Daoy (cell line): ENCODE data around the gene CCL23. TPM values are rescaled to one million over a fixed set of nuclear protein-coding genes. Genes with fewer than 3 reads are reported as not detected.
"Not testable (repeated sequence)": the region's sequence is repeated elsewhere in the genome, so short reads cannot be mapped to it uniquely, and the experiment has no call there.

Experiments used
- DNase-seq: peaks from one replicate; pipeline ENCODE4 v3.0.0-alpha.2; 2015; ENCODE audit warnings: low read depth
- total RNA-seq: library from RNA; depleted of rRNA; stranded (reverse); fragments of >200 nt; shearing (Covaris generic); gene quantifications from 2 replicates; pipeline ENCODE4 v1.2.3, GENCODE V29; 2014; rRNA removed

Gene CCL23, protein sequence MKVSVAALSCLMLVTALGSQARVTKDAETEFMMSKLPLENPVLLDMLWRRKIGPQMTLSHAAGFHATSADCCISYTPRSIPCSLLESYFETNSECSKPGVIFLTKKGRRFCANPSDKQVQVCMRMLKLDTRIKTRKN
- total RNA-seq: not detected in 2 replicates

DNA sequence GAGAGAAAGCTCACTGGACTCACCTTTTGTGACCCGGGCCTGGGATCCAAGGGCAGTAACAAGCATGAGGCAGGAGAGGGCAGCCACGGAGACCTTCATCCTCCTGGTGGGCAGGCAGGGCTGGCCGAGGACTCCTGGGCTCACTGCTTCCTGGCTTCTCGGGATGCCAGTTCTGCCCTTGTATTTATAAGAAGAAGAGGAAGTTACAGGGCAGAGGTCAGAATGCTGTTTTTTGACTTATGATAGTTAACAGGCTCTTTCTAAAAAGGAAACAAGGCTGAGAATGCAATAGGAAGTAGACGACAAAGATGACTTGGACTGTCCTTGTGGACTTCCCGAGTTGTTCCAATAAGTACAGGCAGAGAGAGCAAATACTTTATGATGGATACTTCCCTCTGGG is at the start of gene CCL23:
Gene CCL23 (minus strand): TSS at position 174 of the 400 bp plus-strand sequence. CDS start 75 bp downstream, at position 99.
- no peak for DNase-seq

GRCh38 chr17:36066365-36066985 is 48.7 kb upstream of the CCL23 start:
- DNase-seq: no peak

DNA sequence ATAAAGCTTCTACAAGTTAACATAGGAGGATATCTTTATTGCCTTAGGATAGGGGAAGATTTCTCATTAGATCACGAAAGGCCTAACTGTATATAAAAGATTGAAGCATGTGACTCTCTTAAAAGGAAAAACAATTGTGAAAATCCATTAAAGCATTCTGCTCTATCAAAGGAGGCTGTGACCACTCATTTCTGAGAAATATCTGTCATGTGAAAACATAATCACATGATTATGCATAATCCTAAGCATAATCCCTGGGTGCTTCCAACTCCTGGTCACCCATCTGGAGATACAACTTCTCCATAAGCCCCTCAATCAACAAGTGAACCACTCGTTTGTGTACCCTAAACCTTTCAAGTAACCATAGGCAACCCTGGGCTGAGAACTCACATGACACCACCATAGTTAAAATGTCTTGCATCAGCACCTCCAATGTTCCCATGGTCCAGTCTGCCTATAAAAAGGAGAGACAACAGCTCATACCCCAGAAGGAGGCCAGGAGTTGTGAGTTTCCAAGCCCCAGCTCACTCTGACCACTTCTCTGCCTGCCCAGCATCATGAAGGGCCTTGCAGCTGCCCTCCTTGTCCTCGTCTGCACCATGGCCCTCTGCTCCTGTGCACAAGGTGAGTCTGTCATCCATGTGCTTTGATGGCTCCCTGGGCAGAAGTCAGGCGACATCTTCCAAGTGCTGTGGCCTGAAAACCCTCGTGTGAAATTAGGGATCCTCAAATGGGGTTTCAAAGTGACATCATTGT is 46.2 kb upstream of the CCL23 start, which contains the start of gene CCL18:
Gene CCL18 (plus strand): TSS at position 487 of the 756 bp plus-strand sequence. CDS start 71 bp downstream, at position 558.
- no peak for DNase-seq

GRCh38 chr17:36060816-36061215 is 43.0 kb upstream of the CCL23 start:
- DNase-seq: no peak

DNA sequence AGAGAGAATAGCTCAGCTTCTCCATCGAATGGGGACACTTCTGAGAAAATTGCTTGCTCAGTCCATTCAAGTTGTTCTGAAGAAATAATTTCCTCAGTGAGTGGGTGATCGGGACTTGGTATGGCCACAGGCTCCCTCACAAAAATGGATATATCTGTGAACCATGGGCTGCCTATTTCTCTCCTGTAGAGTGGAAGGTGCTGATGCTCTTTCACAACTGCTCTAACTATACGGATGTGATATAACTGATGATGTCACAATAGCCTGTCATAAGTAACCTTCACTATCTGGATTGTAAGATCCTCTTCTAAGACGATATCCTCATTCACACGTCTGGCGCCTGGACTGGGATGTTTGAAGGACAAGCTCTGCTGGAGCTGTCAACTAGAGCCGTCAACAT is 41.6 kb upstream of the CCL23 start:
- DNase-seq: no peak

GRCh38 chr17:36057911-36058310 is 40.1 kb upstream of the CCL23 start:
- no peak for DNase-seq

DNA sequence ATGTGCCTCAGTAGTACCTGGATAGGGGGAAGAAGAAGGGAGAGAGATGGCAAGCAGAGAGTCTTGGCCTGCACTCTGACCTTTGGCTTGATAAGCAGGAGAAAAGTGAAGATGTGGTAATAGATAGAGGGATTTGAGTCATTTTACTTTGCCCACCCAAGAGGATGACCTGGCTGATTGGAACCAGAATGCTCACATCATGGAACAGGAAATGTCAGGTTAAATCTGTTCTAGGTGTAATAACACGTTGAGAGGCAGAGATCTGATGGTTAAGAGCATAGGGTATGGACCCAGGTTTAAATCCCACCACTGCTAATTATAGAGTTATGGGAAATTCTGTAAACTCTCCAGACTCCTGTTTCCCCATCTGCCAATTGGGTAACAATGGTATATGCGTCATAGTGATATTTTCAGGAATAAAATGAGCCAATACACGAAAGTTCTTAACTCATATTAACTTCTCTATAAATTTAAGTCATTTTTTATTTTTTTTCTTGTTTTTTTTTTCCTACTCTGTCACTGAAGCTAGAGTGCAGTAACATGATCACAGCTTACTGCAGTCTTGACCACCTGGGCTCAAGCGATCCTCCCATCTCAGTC is 38.2 kb upstream of the CCL23 start:
- no peak for DNase-seq

- DNase-seq: no peak
Measured at GRCh38 chr17:36055171-36055570, 37.4 kb upstream of the CCL23 start.

GRCh38 chr17:36049643-36050042 is 31.9 kb upstream of the CCL23 start:
- DNase-seq: no peak

DNA sequence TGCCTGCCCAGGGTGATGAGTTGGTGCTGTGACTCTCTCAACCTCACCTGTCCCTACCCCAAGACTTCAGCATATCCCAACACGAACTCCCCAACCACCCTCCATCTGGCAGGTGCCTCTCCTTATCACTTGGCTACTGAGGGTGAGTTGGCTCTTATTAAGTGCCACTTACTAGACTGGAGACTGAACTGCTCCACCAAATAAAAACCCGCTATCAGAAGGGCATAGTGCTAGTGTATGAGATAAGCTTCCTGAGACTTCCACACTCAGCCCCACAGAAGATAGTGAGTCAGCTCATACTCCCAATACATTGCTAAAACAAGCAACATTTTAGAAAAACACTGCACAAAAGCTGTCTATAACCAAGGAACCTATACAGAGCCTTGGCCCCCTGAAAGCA is 30.3 kb upstream of the CCL23 start:
- DNase-seq: no peak

- DNase-seq: no peak
Measured at GRCh38 chr17:36036235-36036634, 18.5 kb upstream of the CCL23 start.

DNA sequence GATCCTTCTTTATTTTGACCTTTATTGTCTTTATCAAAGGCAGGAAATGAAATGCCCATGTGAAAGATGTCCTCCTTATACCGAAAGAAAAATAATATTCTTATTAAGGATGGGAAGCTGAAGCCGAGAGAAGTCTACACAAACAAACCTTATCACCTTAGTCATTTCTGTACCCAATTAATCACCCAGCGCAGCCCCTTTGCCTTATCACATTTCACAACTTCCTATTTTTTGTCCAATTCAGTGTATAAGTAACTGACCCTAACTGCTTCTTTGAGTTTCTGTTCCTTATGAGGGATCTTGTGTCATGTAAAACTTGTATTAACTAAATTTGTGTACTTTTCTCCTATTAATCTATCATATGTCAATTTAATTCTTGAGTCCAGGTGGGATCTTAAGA is 16.4 kb upstream of the CCL23 start:
- no peak for DNase-seq

GRCh38 chr17:36030956-36031355 is 13.2 kb upstream of the CCL23 start:
- no peak for DNase-seq

GRCh38 chr17:36027761-36028160 is 10.0 kb upstream of the CCL23 start:
- no peak for DNase-seq

DNA sequence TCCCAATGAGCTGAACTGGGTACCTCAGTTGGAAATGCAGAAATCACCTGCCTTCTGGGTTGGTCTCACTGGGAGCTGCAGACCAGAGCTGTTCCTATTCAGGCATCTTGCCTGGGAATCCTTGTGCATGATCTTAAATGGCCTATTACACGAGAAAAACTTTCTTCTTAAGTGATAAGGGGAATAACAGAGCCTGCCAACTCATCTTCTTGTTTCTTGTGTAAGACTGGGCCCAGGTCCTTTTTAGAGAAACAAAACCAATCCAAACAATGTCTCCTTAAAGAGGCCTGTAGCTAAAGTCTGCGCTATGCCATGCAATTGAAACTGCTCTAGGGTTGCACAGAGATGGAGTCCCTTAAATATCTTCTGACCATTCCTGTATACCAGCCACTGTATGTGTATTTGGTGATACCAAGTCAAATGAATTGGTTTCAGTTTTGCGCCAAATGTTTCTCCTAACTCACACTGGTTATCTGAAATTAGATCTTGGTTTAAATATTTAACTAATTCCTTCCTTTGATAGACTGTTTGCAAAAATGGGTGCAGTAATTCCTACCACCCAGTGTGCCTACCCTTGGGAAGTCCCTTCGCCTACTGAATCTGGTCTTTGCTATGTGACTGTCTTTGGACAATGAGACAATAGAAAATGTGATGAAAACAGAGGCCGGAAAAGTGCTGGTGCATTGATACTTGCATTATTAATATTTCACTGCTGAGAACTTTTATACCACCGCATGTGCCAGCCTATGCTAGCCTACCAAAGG is 6.5 kb upstream of the CCL23 start:
- DNase-seq: no peak

DNA sequence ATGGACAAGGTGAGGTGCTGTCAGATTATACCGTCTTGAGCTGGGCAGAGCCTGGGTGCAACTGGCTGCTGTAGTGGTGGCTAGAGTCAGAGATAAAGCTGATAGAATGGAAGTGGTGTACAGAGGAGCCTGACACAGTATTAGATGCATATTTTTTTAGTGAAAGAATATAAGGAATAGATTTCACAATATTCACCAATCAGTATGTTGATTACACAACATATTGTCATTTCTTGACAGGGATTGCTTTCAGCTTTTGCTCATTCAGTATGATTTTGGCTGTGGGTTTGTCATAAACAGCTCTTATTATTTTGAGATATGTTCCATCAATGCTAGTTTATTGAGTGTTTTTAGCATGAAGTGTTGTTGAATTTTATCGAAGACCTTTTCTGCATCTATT is 1.7 kb upstream of the CCL23 start:
- no peak for DNase-seq

DNA sequence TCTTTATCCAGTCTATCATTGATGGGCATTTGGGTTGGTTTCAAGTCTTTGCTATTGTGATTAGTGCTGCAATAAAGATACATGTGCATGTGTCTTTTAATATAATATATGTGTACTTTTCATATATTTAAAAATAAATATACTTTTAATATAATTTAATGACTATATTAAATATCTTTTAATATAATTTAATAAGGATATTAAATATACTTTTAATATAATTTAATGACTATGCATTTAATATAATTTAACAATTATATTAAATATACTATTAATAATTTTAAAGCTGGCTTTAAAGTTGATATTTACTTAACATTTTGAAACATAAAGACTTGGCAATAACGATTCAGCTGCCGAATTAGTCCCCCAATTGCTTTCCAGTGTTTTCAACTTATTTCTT is 1.2 kb downstream of the CCL23 start:
- DNase-seq: no peak

DNA sequence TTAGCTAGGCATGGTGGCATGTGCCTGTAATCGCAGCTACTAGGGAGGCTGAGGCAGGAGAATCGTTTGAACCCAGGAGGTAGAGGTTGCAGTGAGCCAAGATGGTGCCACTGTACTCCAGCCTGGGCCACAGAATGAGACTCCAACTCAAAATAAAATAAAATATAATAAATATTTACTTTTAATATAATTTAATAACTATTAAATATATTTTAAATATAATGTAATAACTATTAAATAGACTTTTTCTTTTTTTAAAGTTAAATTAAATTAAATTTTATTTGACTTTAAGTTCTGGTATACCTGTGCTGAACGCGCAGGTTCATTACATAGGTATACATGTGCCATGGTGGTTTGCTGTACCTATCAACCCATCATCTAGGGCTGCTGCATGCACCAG is 1.9 kb downstream of the CCL23 start:
- not testable (repeated sequence) for DNase-seq

GRCh38 chr17:36014946-36015345 is 2.8 kb downstream of the CCL23 start:
- no peak for DNase-seq

GRCh38 chr17:36011201-36011600 is 6.6 kb downstream of the CCL23 start:
- no peak for DNase-seq

DNA sequence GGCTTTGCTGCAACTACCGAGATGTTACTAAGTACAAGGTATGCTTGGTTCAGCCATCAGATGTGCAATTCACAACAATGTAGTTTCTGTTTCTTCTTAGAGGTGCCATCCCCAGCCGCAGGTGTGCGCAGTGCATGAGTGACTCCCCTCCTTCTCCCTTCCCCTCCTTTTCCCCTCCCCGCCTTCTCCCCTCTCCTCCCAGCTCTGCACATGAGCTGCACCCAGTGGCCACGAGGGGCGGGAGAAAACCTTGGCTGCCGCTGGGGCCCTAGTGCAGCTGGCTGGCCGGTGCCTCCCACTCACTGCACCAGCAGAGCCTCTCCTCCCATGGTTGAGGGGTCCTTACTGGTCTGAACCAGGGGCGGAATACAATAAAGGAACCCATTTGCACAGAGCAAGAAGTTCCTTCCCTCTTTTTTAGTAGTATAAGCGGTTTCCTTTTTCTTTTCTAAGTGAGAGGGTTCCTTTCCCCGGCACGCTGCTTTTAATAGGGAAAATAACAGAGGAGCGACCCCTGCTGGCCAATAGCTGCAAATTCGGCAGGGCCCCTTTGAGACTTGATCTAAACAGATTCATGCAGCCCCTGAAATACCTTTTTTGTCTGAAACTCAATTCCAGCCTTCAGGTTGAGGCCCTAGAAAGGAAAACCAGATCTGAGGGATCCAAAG is 8.6 kb downstream of the CCL23 start:
- no peak for DNase-seq
